HUES6 (cell line): ENCODE measurements around the gene HMCES.
"Not testable (repeated sequence)": the region's sequence is repeated elsewhere in the genome, so short reads cannot be mapped to it uniquely, and the experiment has no call there.

Experiments used
- H3K27ac ChIP-seq: 2 replicates; pipeline ENCODE4 v1.7.0; 2013; ENCODE audit warnings: low read depth, mild to moderate bottlenecking, low read length, inconsistent platforms
- H3K27me3 ChIP-seq: 2 replicates; pipeline ENCODE4 v1.6.1; 2013; ENCODE audit warnings: low read length; ENCODE audit not compliant: control insufficient read depth, insufficient read depth
- H3K36me3 ChIP-seq: 2 replicates; pipeline ENCODE4 v1.6.1; 2013; ENCODE audit warnings: low read length; ENCODE audit not compliant: control insufficient read depth, insufficient read depth
- H3K4me1 ChIP-seq: 2 replicates; pipeline ENCODE4 v1.6.1; 2013; ENCODE audit warnings: low read length; ENCODE audit not compliant: control insufficient read depth, insufficient read depth
- H3K4me3 ChIP-seq: 2 replicates; pipeline ENCODE4 v1.5.1; 2013; ENCODE audit warnings: low read depth, low read length
- H3K9ac ChIP-seq: one replicate; pipeline ENCODE4 v1.6.1; 2013; ENCODE audit warnings: mild to moderate bottlenecking, low read length
- H3K9me3 ChIP-seq: 2 replicates; pipeline ENCODE4 v1.6.1; 2013; ENCODE audit warnings: low read depth, low read length; ENCODE audit not compliant: control insufficient read depth, insufficient read depth

The HMCES gene

GRCh38 chr3:129341331-129342141, 62.9 kb downstream of the HMCES start:
- Histone ChIP-seq H3K9ac (no peak overlapping the region), H3K9me3 (peaks cover 4% of the 10 kb centered on the region; the same call in 1 of the 2 replicates), H3K27me3 (no peaks in the 10 kb centered on the region), H3K4me1 (peaks cover 14% of the 10 kb centered on the region), H3K4me3 (no peak overlapping the region), H3K27ac (no peak overlapping the region), H3K36me3 (no peaks in the 10 kb centered on the region)

GRCh38 chr3:129343643-129344360, 65.1 kb downstream of the HMCES start:
- Histone ChIP-seq H3K9ac (peak overlapping the region; percentile 17), H3K4me3 (peak overlapping the region; percentile 63)

GRCh38 chr3:129344540-129345220, 66.0 kb downstream of the HMCES start:
- Histone ChIP-seq H3K9ac (peak overlapping the region; percentile 17), H3K9me3 (peaks cover 4% of the 10 kb centered on the region; the same call in 1 of the 2 replicates), H3K4me1 (peaks cover 14% of the 10 kb centered on the region), H3K36me3 (no peaks in the 10 kb centered on the region), H3K4me3 (peak overlapping the region; percentile 63), H3K27ac (no peak overlapping the region), H3K27me3 (no peaks in the 10 kb centered on the region)

More at GRCh38 chr3:129343643-129344360, 65.1 kb downstream of the HMCES start:
- Histone ChIP-seq H3K4me1 (peaks cover 14% of the 10 kb centered on the region), H3K36me3 (no peaks in the 10 kb centered on the region), H3K27ac (no peak overlapping the region), H3K9me3 (peaks cover 4% of the 10 kb centered on the region; the same call in 1 of the 2 replicates), H3K27me3 (no peaks in the 10 kb centered on the region)

- Histone ChIP-seq H3K36me3 (no peaks in the 10 kb centered on the region), H3K9me3 (peaks cover 4% of the 10 kb centered on the region; the same call in 1 of the 2 replicates), H3K27me3 (no peaks in the 10 kb centered on the region), H3K4me1 (peaks cover 14% of the 10 kb centered on the region), H3K27ac (no peak overlapping the region), H3K4me3 (no peak overlapping the region), H3K9ac (no peak overlapping the region)
Measured at GRCh38 chr3:129345281-129345680, 66.6 kb downstream of the HMCES start.

- Histone ChIP-seq H3K27ac (no peak overlapping the region), H3K4me3 (no peak overlapping the region), H3K9me3 (no peaks in the 10 kb centered on the region; the same call in 1 of the 2 replicates), H3K36me3 (no peaks in the 10 kb centered on the region), H3K4me1 (peaks cover 14% of the 10 kb centered on the region), H3K9ac (no peak overlapping the region), H3K27me3 (no peaks in the 10 kb centered on the region)
Measured at GRCh38 chr3:129345971-129346370, 67.3 kb downstream of the HMCES start.

GRCh38 chr3:129346695-129347457, 68.2 kb downstream of the HMCES start:
- Histone ChIP-seq H3K27ac (no peak overlapping the region), H3K9me3 (no peaks in the 10 kb centered on the region), H3K36me3 (no peaks in the 10 kb centered on the region), H3K4me3 (no peak overlapping the region), H3K9ac (no peak overlapping the region), H3K4me1 (peaks cover 14% of the 10 kb centered on the region), H3K27me3 (no peaks in the 10 kb centered on the region)

- Histone ChIP-seq H3K4me1 (peaks cover 14% of the 10 kb centered on the region), H3K27ac (no peak overlapping the region), H3K27me3 (no peaks in the 10 kb centered on the region), H3K9ac (no peak overlapping the region), H3K9me3 (no peaks in the 10 kb centered on the region), H3K36me3 (no peaks in the 10 kb centered on the region), H3K4me3 (no peak overlapping the region)
Measured at GRCh38 chr3:129347458-129347845, 68.8 kb downstream of the HMCES start.

GRCh38 chr3:129348734-129349133, 70.1 kb downstream of the HMCES start:
- H3K36me3 ChIP-seq, result no peaks in the 10 kb centered on the region
- H3K9me3 ChIP-seq, result no peaks in the 10 kb centered on the region
- H3K27me3 ChIP-seq, result no peaks in the 10 kb centered on the region
- no peak overlapping the region for H3K27ac ChIP-seq
- peaks cover 8% of the 10 kb centered on the region for H3K4me1 ChIP-seq
- no peak overlapping the region for H3K4me3 ChIP-seq
- no peak overlapping the region for H3K9ac ChIP-seq

- H3K4me3 ChIP-seq, H3K27ac ChIP-seq, H3K27me3 ChIP-seq, H3K9me3 ChIP-seq, H3K4me1 ChIP-seq, H3K36me3 ChIP-seq, H3K9ac ChIP-seq: not testable (repeated sequence)
Measured at GRCh38 chr3:129349169-129349568, 70.5 kb downstream of the HMCES start.

- H3K9ac ChIP-seq, result no peak overlapping the region
- H3K27ac ChIP-seq, result no peak overlapping the region
- no peaks in the 10 kb centered on the region for H3K27me3 ChIP-seq
- H3K4me3 ChIP-seq, result no peak overlapping the region
- no peaks in the 10 kb centered on the region for H3K9me3 ChIP-seq
- no peaks in the 10 kb centered on the region for H3K36me3 ChIP-seq
- H3K4me1 ChIP-seq, result peaks cover 4% of the 10 kb centered on the region
Measured at GRCh38 chr3:129349791-129350190, 71.1 kb downstream of the HMCES start.
